ENCODE results near the gene APBA2. TPM values are rescaled to one million over a fixed set of nuclear protein-coding genes. Genes with fewer than 3 reads are reported as not detected.

APBA2 gene
- total and polyA plus RNA-seq, 2 of the 13 experiments (the other 11 are each of a cell fraction or from before 2014, with no cell fraction given) = 0.62 to 2.3 TPM

- DNase-seq (ENCODE audit: low spot score) (no peak), FAIRE-seq (no peak), ATAC-seq (no peak)
- Histone ChIP-seq H3K4me3 (replicated peaks in 1 of 3; ENCODE audit: insufficient read depth in 1 of 3, low read depth in 2 of 3, low read length in 3 of 3) (no peak overlapping the region), H3K27ac (ENCODE audit: extremely low read length, insufficient read depth, low read length) (no peak overlapping the region), H3K79me2 (ENCODE audit: insufficient read depth, low read length) (no peaks in the 10 kb centered on the region), H2AFZ (ENCODE audit: low read length) (no peak overlapping the region), H3K9me3 (ENCODE audit: low read length) (no peaks in the 10 kb centered on the region), H3K27me3 (ENCODE audit: control insufficient read depth in 1 of 2, insufficient read depth in 2 of 2, low read length in 2 of 2) (peaks cover 0 to 5% of the 10 kb centered on the region in 2 experiments; a peak in 1 of 5 replicates), H3K36me3 (replicated peaks in 1 of 2; ENCODE audit: control insufficient read depth in 1 of 2, insufficient read depth in 2 of 2, low read length in 2 of 2) (no peaks in the 10 kb centered on the region), H3K4me2 (ENCODE audit: low read depth, low read length) (no peak overlapping the region), H3K4me1 (ENCODE audit: insufficient read depth, low read length) (peaks cover 13% of the 10 kb centered on the region), H4K20me1 (ENCODE audit: insufficient read depth, low read length) (no peaks in the 10 kb centered on the region), H3K9ac (ENCODE audit: insufficient read depth, low read depth, low read length) (no peak overlapping the region)
- TF ChIP-seq ZNF747 (CRISPR knock-in tag; IDR thresholded peaks at IDR 0.05; ENCODE audit: borderline replicate concordance) (no peak), ZNF329 (CRISPR knock-in tag; IDR thresholded peaks at IDR 0.05; ENCODE audit: low read depth) (no peak), ZBTB8A (CRISPR knock-in tag; IDR thresholded peaks at IDR 0.05; ENCODE audit: borderline replicate concordance, low read depth) (no peak), THYN1 (CRISPR knock-in tag; IDR thresholded peaks at IDR 0.05; ENCODE audit: borderline replicate concordance, low read depth) (no peak), AGO2 (optimal IDR thresholded peaks at IDR 0.05; ENCODE audit: low read depth, low read length) (no peak), ZNF619 (CRISPR knock-in tag; IDR thresholded peaks at IDR 0.05) (no peak)
- POLR2A ChIA-PET = no interaction called here
- in situ Hi-C loops (cut with HindIII; ENCODE audit: extremely low pct_ligation_motif_present, low pct_unique_long_range_greater_than_20kb) (no loop called here), intact Hi-C loops (cut with micrococcal nuclease; ENCODE audit: unreplicated experiment) (no loop called here)
- CTCF ChIA-PET (ENCODE audit: low intra/inter-chr PET ratio, low total read pairs) = no interaction called here
- BruUV-seq (replicated peaks) = no TSS peak
- WGBS (ENCODE audit: low lambda C conversion rate) = 80% methylated on average over 7 of the region's 13 CpGs
These were observed 9.4 kb downstream of the APBA2 start for GRCh38 chr15:28895146-28895545.

GRCh38 chr15:28895566-28895965 is 9.8 kb downstream of the APBA2 start:
- no TSS peak for BruUV-seq (replicated peaks)
- no peaks in the 10 kb centered on the region for H3K9me3 ChIP-seq (ENCODE audit: low read length)
- no peaks in the 10 kb centered on the region for H3K36me3 ChIP-seq (replicated peaks in 1 of 2; ENCODE audit: control insufficient read depth in 1 of 2, insufficient read depth in 2 of 2, low read length in 2 of 2)
- H3K4me3 ChIP-seq (replicated peaks in 1 of 3; ENCODE audit: insufficient read depth in 1 of 3, low read depth in 2 of 3, low read length in 3 of 3) = no peak overlapping the region
- H3K4me1 ChIP-seq (ENCODE audit: insufficient read depth, low read length) = peaks cover 11% of the 10 kb centered on the region
- no peak for ATAC-seq
- H3K27me3 ChIP-seq (ENCODE audit: control insufficient read depth in 1 of 2, insufficient read depth in 2 of 2, low read length in 2 of 2) = peaks cover 0 to 5% of the 10 kb centered on the region in 2 experiments; a peak in 1 of 5 replicates
- H2AFZ ChIP-seq (ENCODE audit: low read length) = no peak overlapping the region
- H4K20me1 ChIP-seq (ENCODE audit: insufficient read depth, low read length) = no peaks in the 10 kb centered on the region
- in situ Hi-C loops (cut with HindIII; ENCODE audit: extremely low pct_ligation_motif_present, low pct_unique_long_range_greater_than_20kb) = no loop called here
- intact Hi-C loops (cut with micrococcal nuclease; ENCODE audit: unreplicated experiment) = no loop called here
- no peak overlapping the region for H3K27ac ChIP-seq (ENCODE audit: extremely low read length, insufficient read depth, low read length)
- H3K4me2 ChIP-seq (ENCODE audit: low read depth, low read length) = no peak overlapping the region
- ChIA-PET POLR2A (no interaction called here), CTCF (ENCODE audit: low intra/inter-chr PET ratio, low total read pairs) (no interaction called here)
- FAIRE-seq = no peak
- WGBS (ENCODE audit: low lambda C conversion rate) = 68% methylated on average over 5 of the region's 6 CpGs
- DNase-seq (ENCODE audit: low spot score) = no peak
- no peaks in the 10 kb centered on the region for H3K79me2 ChIP-seq (ENCODE audit: insufficient read depth, low read length)
- no peak overlapping the region for H3K9ac ChIP-seq (ENCODE audit: insufficient read depth, low read depth, low read length)
- TF ChIP-seq PAWR (CRISPR knock-in tag; IDR thresholded peaks at IDR 0.05; ENCODE audit: borderline replicate concordance) = no peak
- no peak for TF ChIP-seq TAF15 (IDR thresholded peaks at IDR 0.05; ENCODE audit: low read depth, low read length, poor library complexity, severe bottlenecking)
- no peak for TF ChIP-seq SMARCC2 (IDR thresholded peaks at IDR 0.05)
- TF ChIP-seq TCF7 (IDR thresholded peaks at IDR 0.05; ENCODE audit: low read depth) = no peak
- no peak for TF ChIP-seq FOXO1 (CRISPR knock-in tag; IDR thresholded peaks at IDR 0.05)
- no peak for TF ChIP-seq ZMAT5 (CRISPR knock-in tag; IDR thresholded peaks at IDR 0.05; ENCODE audit: borderline replicate concordance, low read depth)
- no peak for TF ChIP-seq PRMT3 (CRISPR knock-in tag; IDR thresholded peaks at IDR 0.05; ENCODE audit: borderline replicate concordance, low read depth)
- TF ChIP-seq ZNF513 (CRISPR knock-in tag; conservative IDR thresholded peaks at IDR 0.05) = no peak
- no peak for TF ChIP-seq EED (CRISPR knock-in tag; IDR thresholded peaks at IDR 0.05)
- no peak for TF ChIP-seq KLF15 (CRISPR knock-in tag; IDR thresholded peaks at IDR 0.05; ENCODE audit: borderline replicate concordance)
- no peak for TF ChIP-seq MAFF (IDR thresholded peaks at IDR 0.05; ENCODE audit: low read depth, low read length)
- TF ChIP-seq NFE2L1 (CRISPR knock-in tag; IDR thresholded peaks at IDR 0.05; ENCODE audit: borderline replicate concordance) = no peak
- TF ChIP-seq ZNF430 (CRISPR knock-in tag; IDR thresholded peaks at IDR 0.05) = no peak
- TF ChIP-seq MEIS2 (CRISPR knock-in tag; IDR thresholded peaks at IDR 0.05) = no peak

Data from HepG2 (cell line).